ENCODE measurements around the gene CARF.

- TF ChIP-seq EZH2 (IDR thresholded peaks at IDR 0.05; ENCODE audit: insufficient read depth, poor library complexity, severe bottlenecking) (no peak), EZH2phosphoT487 (IDR thresholded peaks at IDR 0.05; ENCODE audit: insufficient read depth, low read depth) (no peak)
These were observed 107.1 kb downstream of the CARF start for GRCh38 chr2:203019142-203019541.

Data from GM23248 (cell line).